AG09309 (cell line): ENCODE measurements around the gene NTSR1.

Source experiments
- DNase-seq: peaks from one replicate; pipeline ENCODE4 v3.0.0-alpha.2; 2010; ENCODE audit warnings: low read depth
- H3K4me3 ChIP-seq: 2 replicates; pipeline ENCODE4 v1.5.1; 2011; ENCODE audit warnings: mild to moderate bottlenecking, low read depth, low read length, moderate library complexity; ENCODE audit not compliant: control insufficient read depth
- CTCF ChIP-seq: IDR thresholded peaks from 2 replicates; pipeline ENCODE4 v1.5.1; 2011; ENCODE audit warnings: mild to moderate bottlenecking, low read depth, low read length, inconsistent platforms; ENCODE audit not compliant: insufficient read depth, control insufficient read depth; ENCODE audit errors: missing control alignments

NTSR1 gene

GRCh38 chr20:62693524-62693922 is 15.1 kb upstream of the NTSR1 start:
- DNase-seq, result no peak
- no peak overlapping the region for H3K4me3 ChIP-seq
- no peak for TF ChIP-seq CTCF

DNA sequence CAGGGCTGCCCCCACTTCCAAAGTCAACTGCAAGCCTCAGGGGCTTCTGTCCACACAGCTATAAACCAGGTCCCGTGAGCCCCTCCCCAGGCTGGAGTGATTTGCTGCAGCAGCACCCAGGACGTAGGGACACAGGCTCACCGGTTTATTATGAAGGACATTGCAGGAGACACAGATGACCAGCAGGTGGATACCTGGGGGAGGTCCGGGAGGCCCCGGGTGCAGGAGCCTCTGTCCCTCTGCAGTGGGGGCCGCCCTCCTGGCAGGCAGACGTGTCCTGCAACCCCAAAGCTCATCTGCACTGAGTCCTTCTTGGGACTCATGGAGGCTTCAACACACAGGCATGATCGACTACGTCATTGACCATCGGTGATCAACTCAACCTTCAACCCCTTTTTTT is 14.5 kb upstream of the NTSR1 start:
- no peak for TF ChIP-seq CTCF
- no peak overlapping the region for H3K4me3 ChIP-seq

GRCh38 chr20:62694868-62695267 is 13.8 kb upstream of the NTSR1 start:
- DNase-seq, result no peak
- no peak overlapping the region for H3K4me3 ChIP-seq
- no peak for TF ChIP-seq CTCF

More for the DNA sequence above, 14.5 kb upstream of the NTSR1 start:
- DNase-seq, result no peak

DNA sequence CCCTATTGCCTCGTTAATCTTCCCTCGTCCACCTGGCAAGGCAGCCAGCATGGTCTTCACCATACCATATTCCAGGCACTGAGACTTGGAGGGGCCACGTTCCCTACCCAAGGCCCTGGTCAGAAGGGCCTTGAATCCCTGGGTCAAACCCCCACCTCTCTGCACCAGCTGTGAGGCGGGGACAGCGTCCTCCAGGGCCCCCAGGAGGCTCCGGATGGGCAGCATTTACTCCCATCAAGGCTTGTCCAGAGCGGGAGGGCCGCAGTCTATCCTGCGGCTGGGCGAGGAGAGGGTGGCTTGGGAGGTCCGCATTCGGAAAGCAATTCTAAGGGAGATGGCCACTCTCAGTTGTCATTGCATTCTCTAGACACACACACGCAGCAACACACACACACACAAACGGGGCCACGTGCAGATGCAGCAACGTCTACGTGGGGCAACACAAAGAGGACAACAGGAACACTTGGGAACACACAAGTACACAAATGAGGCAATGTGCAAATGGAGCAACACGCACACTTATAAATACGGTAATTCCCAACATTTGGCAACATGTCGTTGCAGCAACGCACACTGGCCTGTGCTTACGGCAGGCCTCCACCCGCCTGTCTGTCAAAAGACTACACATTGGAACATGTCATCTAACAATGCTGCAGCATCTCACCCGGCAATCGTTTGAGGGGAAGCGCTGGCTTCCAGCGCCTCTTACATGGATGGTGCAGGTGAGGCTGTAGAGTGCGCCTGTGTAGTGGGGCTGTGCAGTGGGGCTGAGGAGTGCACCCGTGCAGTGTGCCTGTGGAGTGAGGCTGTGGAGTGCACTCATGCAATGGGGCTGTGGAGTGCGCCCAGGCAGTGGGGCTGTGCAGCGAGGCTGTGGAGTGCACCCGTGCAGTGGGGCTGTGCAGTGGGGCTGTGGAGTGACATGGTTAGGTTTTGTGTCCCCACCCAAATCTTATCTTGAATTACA is 12.9 kb upstream of the NTSR1 start:
- TF ChIP-seq CTCF, result no peak
- DNase-seq, result no peak
- no peak overlapping the region for H3K4me3 ChIP-seq

- H3K4me3 ChIP-seq, result no peak overlapping the region
- no peak for TF ChIP-seq CTCF
- no peak for DNase-seq
Observed at GRCh38 chr20:62696434-62696957, 12.1 kb upstream of the NTSR1 start.

- H3K4me3 ChIP-seq, result no peak overlapping the region
- TF ChIP-seq CTCF, result no peak
- DNase-seq, result no peak
Observed at GRCh38 chr20:62696989-62697388, 11.6 kb upstream of the NTSR1 start.
